ENCODE measurements around the gene MPZL1. TPM values are rescaled to one million over a fixed set of nuclear protein-coding genes. Genes with fewer than 3 reads are reported as not detected.

Gene MPZL1
- total and polyA plus RNA-seq, 2 of the 8 experiments (the other 6 are each of a cell fraction or from before 2014, with no cell fraction given), result 37.8 to 120 TPM

GRCh38 chr1:167837326-167837725, 115.5 kb downstream of the MPZL1 start (continued):
- TF ChIP-seq CHD7 (IDR thresholded peaks at IDR 0.05; ENCODE audit: insufficient replicate concordance, low read length), result no peak
- no peak for TF ChIP-seq SP2 (IDR thresholded peaks at IDR 0.05; ENCODE audit: low read length)
- no peak for TF ChIP-seq FOSL1 (IDR thresholded peaks at IDR 0.05; ENCODE audit: insufficient read depth, low read depth, low read length)
- no peak for TF ChIP-seq POLR2AphosphoS5 (IDR thresholded peaks at IDR 0.05; ENCODE audit: low read depth, low read length)
- no peak for TF ChIP-seq YY1 (IDR thresholded peaks at IDR 0.05; ENCODE audit: low read depth, low read length)
- no peak for TF ChIP-seq SP1 (IDR thresholded peaks at IDR 0.05; ENCODE audit: low read depth, low read length)
- no peak for TF ChIP-seq CHD2 (IDR thresholded peaks at IDR 0.05; ENCODE audit: low read length)
- no peak for TF ChIP-seq BACH1 (IDR thresholded peaks at IDR 0.05; ENCODE audit: low read length)
